Glutamatergic neuron (in vitro differentiated cells): ENCODE results near the gene CRTC3. TPM values are rescaled to one million over a fixed set of nuclear protein-coding genes. Genes with fewer than 3 reads are reported as not detected.
A peak's percentile ranks its signal among the peaks of the same experiment; 100 is the strongest.
"Not testable (repeated sequence)": the region's sequence is repeated elsewhere in the genome, so short reads cannot be mapped to it uniquely, and the experiment has no call there.

Source experiments
- DNase-seq: peaks from one replicate; pipeline ENCODE4 v3.0.0; 2022
- H3K27ac Mint-ChIP-seq: one replicate; pipeline ENCODE4 v1.8.0; 2020; ENCODE audit warnings: mild to moderate bottlenecking, mixed read lengths, inconsistent platforms; ENCODE audit not compliant: unreplicated experiment
- H3K27me3 Mint-ChIP-seq: one replicate; pipeline ENCODE4 v1.8.0; 2020; ENCODE audit warnings: mild to moderate bottlenecking, moderate library complexity, mixed read lengths, inconsistent platforms; ENCODE audit not compliant: unreplicated experiment
- H3K36me3 Mint-ChIP-seq: one replicate; pipeline ENCODE4 v1.8.0; 2020; ENCODE audit warnings: mild to moderate bottlenecking, mixed read lengths, inconsistent platforms; ENCODE audit not compliant: unreplicated experiment
- H3K4me1 Mint-ChIP-seq: one replicate; pipeline ENCODE4 v1.8.0; 2020; ENCODE audit warnings: mild to moderate bottlenecking, low read depth, mixed read lengths, inconsistent platforms; ENCODE audit not compliant: unreplicated experiment
- H3K4me3 Mint-ChIP-seq: one replicate; pipeline ENCODE4 v1.8.0; 2020; ENCODE audit warnings: mild to moderate bottlenecking, mixed read lengths, inconsistent platforms; ENCODE audit not compliant: unreplicated experiment
- H3K9me3 Mint-ChIP-seq: one replicate; pipeline ENCODE4 v1.8.0; 2020; ENCODE audit warnings: mild to moderate bottlenecking, moderate library complexity, mixed read lengths, inconsistent platforms; ENCODE audit not compliant: unreplicated experiment
- total RNA-seq: library from RNA; stranded (reverse); fragmentation: NEBNext Ultra II Directional; extraction: Animal tissue kit (Norgen Biotek cat#: 25700); gene quantifications from one replicate; pipeline ENCODE4 v1.2.1, GENCODE V29; 2021; ENCODE audit not compliant: unreplicated experiment
- TF ChIP-seq, protein P1 (sequence below): fragments of 200-600 bp; sonication (generic); IDR thresholded peaks from one replicate; pipeline ENCODE4 v1.5.0; 2021; ENCODE audit not compliant: partially characterized antibody, unreplicated experiment

CRTC3 gene
- total RNA-seq, 1 donor from 2014 or later = 50.1 TPM

DNA sequence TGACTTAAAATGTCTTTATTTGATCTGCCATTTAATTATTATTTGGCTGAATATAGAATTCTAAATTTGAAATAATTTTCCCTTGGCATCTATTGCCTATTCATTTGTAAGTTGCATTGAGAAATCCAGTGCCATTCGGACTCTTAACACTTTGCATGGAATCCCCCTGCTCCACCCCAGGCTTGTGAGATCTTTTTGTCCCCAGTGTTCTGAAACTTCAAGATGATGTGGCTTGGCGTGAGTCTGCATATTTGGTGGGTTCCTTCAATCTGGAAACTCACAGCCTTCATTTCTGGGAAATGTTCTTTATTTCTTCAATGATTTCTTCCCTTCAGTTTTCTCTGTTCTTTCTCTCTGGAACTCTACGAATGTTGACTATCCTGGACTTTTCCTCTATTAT is 103.6 kb downstream of the CRTC3 start:
- no peak for DNase-seq
- peaks cover 22% of the 10 kb centered on the region for H3K4me1 Mint-ChIP-seq
- no peak overlapping the region for H3K27ac Mint-ChIP-seq
- peaks cover 13% of the 10 kb centered on the region for H3K9me3 Mint-ChIP-seq
- H3K27me3 Mint-ChIP-seq = peaks cover 16% of the 10 kb centered on the region
- H3K4me3 Mint-ChIP-seq = no peak overlapping the region
- TF ChIP-seq, protein P1, sequence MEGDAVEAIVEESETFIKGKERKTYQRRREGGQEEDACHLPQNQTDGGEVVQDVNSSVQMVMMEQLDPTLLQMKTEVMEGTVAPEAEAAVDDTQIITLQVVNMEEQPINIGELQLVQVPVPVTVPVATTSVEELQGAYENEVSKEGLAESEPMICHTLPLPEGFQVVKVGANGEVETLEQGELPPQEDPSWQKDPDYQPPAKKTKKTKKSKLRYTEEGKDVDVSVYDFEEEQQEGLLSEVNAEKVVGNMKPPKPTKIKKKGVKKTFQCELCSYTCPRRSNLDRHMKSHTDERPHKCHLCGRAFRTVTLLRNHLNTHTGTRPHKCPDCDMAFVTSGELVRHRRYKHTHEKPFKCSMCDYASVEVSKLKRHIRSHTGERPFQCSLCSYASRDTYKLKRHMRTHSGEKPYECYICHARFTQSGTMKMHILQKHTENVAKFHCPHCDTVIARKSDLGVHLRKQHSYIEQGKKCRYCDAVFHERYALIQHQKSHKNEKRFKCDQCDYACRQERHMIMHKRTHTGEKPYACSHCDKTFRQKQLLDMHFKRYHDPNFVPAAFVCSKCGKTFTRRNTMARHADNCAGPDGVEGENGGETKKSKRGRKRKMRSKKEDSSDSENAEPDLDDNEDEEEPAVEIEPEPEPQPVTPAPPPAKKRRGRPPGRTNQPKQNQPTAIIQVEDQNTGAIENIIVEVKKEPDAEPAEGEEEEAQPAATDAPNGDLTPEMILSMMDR = no peak
- peaks cover 10% of the 10 kb centered on the region for H3K36me3 Mint-ChIP-seq

DNA sequence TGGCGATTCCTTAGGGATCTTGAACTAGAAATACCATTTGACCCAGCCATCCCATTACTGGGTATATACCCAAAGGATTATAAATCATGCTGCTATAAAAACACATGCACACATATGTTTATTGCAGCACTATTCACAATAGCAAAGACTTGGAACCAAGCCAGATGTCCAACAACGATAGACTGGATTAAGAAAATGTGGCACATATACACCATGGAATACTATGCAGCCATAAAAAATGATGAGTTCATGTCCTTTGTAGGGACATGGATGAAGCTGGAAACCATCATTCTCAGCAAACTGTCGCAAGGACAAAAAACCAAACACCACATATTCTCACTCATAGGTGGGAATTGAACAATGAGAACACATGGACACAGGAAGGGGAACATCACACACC is 107.3 kb downstream of the CRTC3 start:
- Mint-ChIP-seq H3K27me3 (peaks cover 12% of the 10 kb centered on the region), H3K9me3 (peaks cover 12% of the 10 kb centered on the region), H3K27ac (peak overlapping the region; percentile 55), H3K4me1 (peaks cover 21% of the 10 kb centered on the region)
- not testable (repeated sequence) for DNase-seq, H3K4me3 Mint-ChIP-seq, H3K36me3 Mint-ChIP-seq

DNA sequence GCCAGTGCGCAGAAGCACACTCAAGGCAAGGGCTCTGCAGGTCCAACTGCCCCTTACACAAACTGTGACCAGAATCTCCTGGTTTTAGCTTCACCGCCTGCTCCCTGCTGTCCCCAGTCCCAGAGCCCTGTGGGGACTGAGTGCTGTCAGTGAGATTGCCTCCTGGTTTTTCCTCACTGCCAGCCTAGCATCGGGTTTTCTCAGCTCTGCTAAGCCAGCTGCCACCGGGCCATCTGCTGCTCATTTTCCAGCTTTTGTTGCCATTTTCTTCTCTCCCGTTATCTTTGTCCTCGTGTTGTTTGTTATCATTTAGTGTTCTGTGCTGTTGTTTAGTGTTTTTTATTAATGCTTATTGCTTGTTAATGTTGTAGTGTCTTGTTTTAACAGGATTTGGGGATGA is 108.0 kb downstream of the CRTC3 start:
- Mint-ChIP-seq H3K27ac (peak overlapping the region; percentile 100), H3K27me3 (peaks cover 12% of the 10 kb centered on the region), H3K9me3 (peaks cover 12% of the 10 kb centered on the region), H3K4me1 (peaks cover 24% of the 10 kb centered on the region), H3K36me3 (peaks cover 7% of the 10 kb centered on the region), H3K4me3 (peak overlapping the region; percentile 83)
- DNase-seq = peak; percentile 89
- TF ChIP-seq, protein P1 = no peak

DNA sequence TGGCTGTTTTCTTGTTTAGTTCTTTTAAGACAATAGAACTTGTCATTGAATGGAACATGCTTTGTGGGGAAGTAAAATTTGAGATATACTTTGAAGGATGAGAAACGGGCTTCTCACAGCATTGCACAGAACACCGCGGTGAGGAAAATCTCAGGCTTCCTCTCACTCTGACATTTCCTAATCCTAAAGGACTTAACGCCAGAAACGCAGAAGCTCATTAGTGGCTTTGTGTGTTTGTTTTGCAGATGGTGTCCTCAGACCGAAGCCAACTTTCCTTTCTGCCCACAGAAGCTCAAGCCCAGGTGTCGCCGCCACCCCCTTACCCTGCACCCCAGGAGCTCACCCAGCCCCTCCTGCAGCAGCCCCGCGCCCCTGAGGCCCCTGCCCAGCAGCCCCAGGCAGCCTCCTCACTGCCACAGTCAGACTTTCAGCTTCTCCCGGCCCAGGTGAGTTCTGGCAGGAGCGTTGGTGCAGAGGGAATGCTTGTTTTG is 108.5 kb downstream of the CRTC3 start:
- peaks cover 12% of the 10 kb centered on the region for H3K9me3 Mint-ChIP-seq
- peak overlapping the region; percentile 83 for H3K4me3 Mint-ChIP-seq
- peaks cover 12% of the 10 kb centered on the region for H3K27me3 Mint-ChIP-seq
- H3K27ac Mint-ChIP-seq = peak overlapping the region; percentile 100
- peaks cover 24% of the 10 kb centered on the region for H3K4me1 Mint-ChIP-seq
- TF ChIP-seq, protein P1 = no peak
- peaks cover 12% of the 10 kb centered on the region for H3K36me3 Mint-ChIP-seq
- no peak for DNase-seq

DNA sequence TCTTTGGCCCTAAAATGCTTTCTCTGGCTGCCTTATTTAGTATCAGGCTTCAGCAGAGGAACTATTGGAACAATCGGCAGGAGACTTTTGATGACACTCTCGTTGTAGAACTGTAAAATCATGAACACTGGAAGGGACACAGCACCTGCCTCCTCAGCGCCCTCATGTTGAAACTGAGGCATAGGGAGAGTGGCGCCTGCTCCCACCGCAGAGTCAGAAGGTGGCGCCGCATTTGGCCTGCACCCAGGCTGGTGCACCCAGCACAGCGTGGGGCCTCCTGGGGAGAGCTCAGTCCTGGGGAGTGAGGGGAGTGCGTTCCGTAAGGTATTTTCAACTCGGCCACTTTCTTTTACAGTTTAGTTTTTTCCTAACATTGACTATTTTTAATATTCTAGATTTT is 109.2 kb downstream of the CRTC3 start:
- TF ChIP-seq, protein P1 = no peak
- Mint-ChIP-seq H3K4me1 (peaks cover 24% of the 10 kb centered on the region), H3K36me3 (peaks cover 16% of the 10 kb centered on the region), H3K27me3 (peaks cover 12% of the 10 kb centered on the region), H3K27ac (peak overlapping the region; percentile 100), H3K9me3 (peaks cover 12% of the 10 kb centered on the region), H3K4me3 (peak overlapping the region; percentile 64)
- no peak for DNase-seq

DNA sequence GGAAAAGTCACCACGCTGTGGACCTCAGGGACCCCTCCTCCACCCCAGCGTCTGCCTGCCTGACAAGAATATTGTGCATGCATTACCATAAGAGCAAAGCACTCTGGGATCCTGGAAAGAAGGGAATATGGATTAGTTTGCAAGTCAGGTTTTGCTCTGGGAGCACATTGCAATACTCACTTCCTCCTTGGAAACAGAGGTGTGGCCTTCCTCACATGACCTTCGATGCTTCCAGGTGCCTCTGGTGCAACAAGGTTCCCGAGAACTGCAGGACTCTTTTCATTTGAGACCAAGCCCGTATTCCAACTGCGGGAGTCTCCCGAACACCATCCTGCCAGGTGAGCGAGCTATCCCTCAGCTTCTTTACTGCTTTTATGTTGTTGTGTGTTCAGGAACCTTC is 111.1 kb downstream of the CRTC3 start:
- Mint-ChIP-seq H3K36me3 (peaks cover 19% of the 10 kb centered on the region), H3K4me3 (no peak overlapping the region), H3K27me3 (peaks cover 14% of the 10 kb centered on the region), H3K27ac (no peak overlapping the region), H3K9me3 (peaks cover 14% of the 10 kb centered on the region), H3K4me1 (peaks cover 35% of the 10 kb centered on the region)
- TF ChIP-seq, protein P1 = no peak
- no peak for DNase-seq
